Mesothelial cell of epicardium (in vitro differentiated cells): ENCODE data around the gene MARCO. TPM values are rescaled to one million over a fixed set of nuclear protein-coding genes. Genes with fewer than 3 reads are reported as not detected.

ENCODE experiments used
- DNase-seq, 2 experiments: peaks; one replicate each; pipeline ENCODE4 v3.0.0; 2021; ENCODE audit warnings: low spot score in 2 of 2; ENCODE audit not compliant: unreplicated experiment in 2 of 2
- H3K27ac Mint-ChIP-seq: 2 replicates; pipeline ENCODE4 v1.8.0; 2021; ENCODE audit warnings: mixed read lengths
- H3K27me3 Mint-ChIP-seq: 2 replicates; pipeline ENCODE4 v1.8.0; 2021; ENCODE audit warnings: low read depth, mixed read lengths
- H3K36me3 Mint-ChIP-seq: 2 replicates; pipeline ENCODE4 v1.8.0; 2021; ENCODE audit warnings: mixed read lengths
- H3K4me1 Mint-ChIP-seq: 2 replicates; pipeline ENCODE4 v1.8.0; 2021; ENCODE audit warnings: mixed read lengths
- H3K4me3 Mint-ChIP-seq: 2 replicates; pipeline ENCODE4 v1.8.0; 2021; ENCODE audit warnings: mild to moderate bottlenecking, moderate library complexity, mixed read lengths
- H3K9me3 Mint-ChIP-seq: 2 replicates; pipeline ENCODE4 v1.8.0; 2021; ENCODE audit warnings: mixed read lengths
- CTCF ChIP-seq: fragments of 200-600 bp; sonication (generic); IDR thresholded peaks from one replicate; pipeline ENCODE4 v1.5.0; 2021; ENCODE audit warnings: antibody characterized with exemption; ENCODE audit not compliant: unreplicated experiment
- total RNA-seq: library from RNA; stranded (reverse); gene quantifications from 3 replicates; pipeline ENCODE4 v1.2.1, GENCODE V29; 2021

The MARCO gene
- total RNA-seq, 1 donor from 2014 or later: 0.22 TPM

- TF ChIP-seq CTCF: no peak
- no peak for DNase-seq
- peaks cover 4% of the 10 kb centered on the region for H3K9me3 Mint-ChIP-seq
- no peaks in the 10 kb centered on the region for H3K36me3 Mint-ChIP-seq
- no peak overlapping the region for H3K4me3 Mint-ChIP-seq
- peaks cover 59% of the 10 kb centered on the region for H3K27me3 Mint-ChIP-seq
- H3K4me1 Mint-ChIP-seq: peaks cover 4% of the 10 kb centered on the region
- no peak overlapping the region for H3K27ac Mint-ChIP-seq
Observed at GRCh38 chr2:119023534-119023933, 81.5 kb downstream of the MARCO start.

DNA sequence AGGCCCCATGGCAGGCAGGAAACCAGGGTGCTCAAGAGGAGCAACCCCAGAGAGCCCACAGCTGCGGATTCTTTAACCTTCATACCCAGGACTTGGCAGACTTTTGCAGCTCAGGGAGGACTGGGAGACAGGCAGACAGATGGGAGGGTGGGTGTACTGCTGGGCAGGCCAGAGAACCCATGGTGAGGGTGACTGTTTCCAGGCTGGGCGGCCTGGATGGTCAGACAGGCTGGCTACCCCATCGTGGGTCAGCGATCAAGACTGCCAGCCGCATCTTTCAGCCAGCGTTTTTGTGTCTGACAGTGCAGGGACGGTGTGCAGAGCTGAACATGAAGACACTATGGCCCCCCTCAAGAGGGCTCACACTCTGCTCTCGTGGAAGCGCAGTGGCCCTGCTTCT, 82.2 kb downstream of the MARCO start:
- Mint-ChIP-seq H3K27me3 (peaks cover 64% of the 10 kb centered on the region), H3K4me1 (no peaks in the 10 kb centered on the region), H3K36me3 (no peaks in the 10 kb centered on the region), H3K27ac (no peak overlapping the region), H3K9me3 (peaks cover 4% of the 10 kb centered on the region), H3K4me3 (no peak overlapping the region)
- DNase-seq: no peak
- no peak for TF ChIP-seq CTCF

- no peak for TF ChIP-seq CTCF
- DNase-seq: no peak
- H3K4me3 Mint-ChIP-seq: no peak overlapping the region
- H3K9me3 Mint-ChIP-seq: peaks cover 4% of the 10 kb centered on the region
- no peaks in the 10 kb centered on the region for H3K4me1 Mint-ChIP-seq
- no peak overlapping the region for H3K27ac Mint-ChIP-seq
- H3K27me3 Mint-ChIP-seq: peaks cover 68% of the 10 kb centered on the region
- H3K36me3 Mint-ChIP-seq: no peaks in the 10 kb centered on the region
Observed at GRCh38 chr2:119024568-119024967, 82.6 kb downstream of the MARCO start.

DNA sequence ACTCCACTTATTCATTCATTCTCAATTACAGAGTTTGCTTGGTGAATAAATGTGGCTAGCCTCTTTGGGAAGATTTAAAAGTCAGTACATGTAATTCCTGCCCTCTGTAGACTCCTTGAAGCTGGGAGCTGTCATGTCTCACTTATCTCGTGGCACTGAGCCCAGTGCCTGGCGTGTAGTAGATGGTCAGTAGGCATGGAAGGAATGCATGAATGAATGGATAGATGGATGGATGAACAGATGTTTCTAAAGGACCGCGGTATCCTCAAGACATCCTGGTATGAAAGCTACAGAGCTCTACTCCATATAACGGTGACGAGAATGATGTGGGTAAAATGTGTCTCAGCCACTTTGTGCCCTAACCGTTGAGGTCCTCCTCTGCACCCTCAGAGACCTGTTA, 83.0 kb downstream of the MARCO start:
- TF ChIP-seq CTCF: no peak
- Mint-ChIP-seq H3K9me3 (peaks cover 4% of the 10 kb centered on the region), H3K4me1 (no peaks in the 10 kb centered on the region), H3K36me3 (no peaks in the 10 kb centered on the region), H3K27ac (no peak overlapping the region), H3K4me3 (no peak overlapping the region), H3K27me3 (peaks cover 71% of the 10 kb centered on the region)
- no peak for DNase-seq

DNA sequence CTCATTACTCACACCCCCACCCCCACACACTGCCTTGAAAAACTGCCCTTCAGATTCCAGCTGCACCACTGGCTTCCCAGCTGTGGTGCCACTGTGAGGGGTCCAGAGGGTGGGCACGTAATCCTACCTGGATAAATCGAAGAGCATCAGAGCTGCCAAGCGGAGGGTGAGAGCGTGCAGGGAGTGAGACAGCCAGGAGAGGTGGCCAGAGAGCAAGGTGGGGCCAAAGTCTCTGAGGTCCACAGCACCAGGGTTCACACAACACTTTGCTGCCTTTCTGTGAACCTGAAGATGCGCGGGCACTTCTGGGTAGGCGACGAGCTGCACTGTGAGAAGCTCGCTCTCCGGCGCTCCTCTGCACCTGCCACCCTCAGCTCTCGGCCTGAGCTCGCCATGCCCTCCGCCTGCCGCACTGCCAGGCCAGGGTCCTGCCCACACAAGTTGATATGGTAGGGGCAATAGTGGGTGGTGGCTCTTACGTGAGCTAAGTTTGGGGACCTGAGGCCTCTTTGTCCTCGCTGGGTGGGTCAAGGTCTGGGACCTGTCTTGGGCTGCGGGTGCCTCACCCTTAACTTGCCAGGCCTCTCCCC, 83.9 kb downstream of the MARCO start:
- Mint-ChIP-seq H3K27me3 (peaks cover 76% of the 10 kb centered on the region), H3K36me3 (no peaks in the 10 kb centered on the region), H3K27ac (no peak overlapping the region), H3K4me1 (no peaks in the 10 kb centered on the region), H3K4me3 (no peak overlapping the region), H3K9me3 (peaks cover 4% of the 10 kb centered on the region)
- TF ChIP-seq CTCF: no peak
- no peak for DNase-seq

- H3K4me1 Mint-ChIP-seq: no peaks in the 10 kb centered on the region
- no peak for DNase-seq
- peaks cover 4% of the 10 kb centered on the region for H3K9me3 Mint-ChIP-seq
- H3K27ac Mint-ChIP-seq: no peak overlapping the region
- H3K4me3 Mint-ChIP-seq: no peak overlapping the region
- H3K27me3 Mint-ChIP-seq: peaks cover 77% of the 10 kb centered on the region
- TF ChIP-seq CTCF: no peak
- H3K36me3 Mint-ChIP-seq: no peaks in the 10 kb centered on the region
Observed at GRCh38 chr2:119026890-119027289, 84.9 kb downstream of the MARCO start.
